Non-pigmented ciliary epithelial cell (primary cell): ENCODE data around the gene MXRA8.

ENCODE experiments used
- DNase-seq: peaks from one replicate; pipeline ENCODE4 v3.0.0-alpha.2; 2010; ENCODE audit warnings: low read depth

The MXRA8 gene

DNA sequence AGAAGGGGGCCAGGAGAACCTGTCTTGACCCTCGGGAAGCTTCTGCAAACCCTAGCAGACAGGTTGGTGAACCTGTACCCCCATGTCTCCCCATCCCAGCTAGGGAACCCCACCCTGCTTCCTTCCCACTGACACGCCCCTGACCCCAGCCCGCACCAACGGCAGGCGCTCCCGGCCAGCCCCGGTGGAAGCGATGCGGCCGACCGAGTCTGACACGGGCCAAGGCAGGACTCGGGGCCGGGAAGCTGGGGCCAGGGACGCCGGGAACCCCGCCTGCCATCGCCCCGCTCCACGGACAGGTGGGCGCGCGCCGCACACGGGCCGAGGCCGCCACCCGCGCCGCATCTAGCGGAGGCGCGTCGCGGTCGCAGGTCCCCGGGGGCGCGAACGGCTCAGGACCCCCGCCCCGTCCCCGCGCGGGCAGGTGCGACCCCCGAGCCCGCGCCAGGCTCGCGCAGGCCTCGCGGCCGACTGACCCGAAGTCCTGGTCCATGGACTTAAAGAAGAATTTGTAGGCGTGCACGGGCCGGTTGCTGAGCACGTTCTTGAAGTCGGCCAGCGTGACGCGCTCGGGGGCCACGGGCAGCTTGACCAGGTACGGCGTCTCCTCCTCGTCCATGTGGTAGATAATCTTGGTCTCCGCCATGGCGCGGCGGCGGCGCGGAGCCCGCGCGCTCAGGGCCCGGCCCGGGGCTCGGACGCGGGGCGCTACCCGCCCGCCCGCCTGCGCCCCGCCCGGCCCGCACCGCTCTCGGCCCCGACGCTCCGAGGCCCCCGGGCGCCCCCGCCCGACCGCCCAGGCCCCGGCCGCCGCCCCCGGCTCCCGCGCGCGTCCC is 9.7 kb downstream of the MXRA8 start:
- no peak for DNase-seq

DNA sequence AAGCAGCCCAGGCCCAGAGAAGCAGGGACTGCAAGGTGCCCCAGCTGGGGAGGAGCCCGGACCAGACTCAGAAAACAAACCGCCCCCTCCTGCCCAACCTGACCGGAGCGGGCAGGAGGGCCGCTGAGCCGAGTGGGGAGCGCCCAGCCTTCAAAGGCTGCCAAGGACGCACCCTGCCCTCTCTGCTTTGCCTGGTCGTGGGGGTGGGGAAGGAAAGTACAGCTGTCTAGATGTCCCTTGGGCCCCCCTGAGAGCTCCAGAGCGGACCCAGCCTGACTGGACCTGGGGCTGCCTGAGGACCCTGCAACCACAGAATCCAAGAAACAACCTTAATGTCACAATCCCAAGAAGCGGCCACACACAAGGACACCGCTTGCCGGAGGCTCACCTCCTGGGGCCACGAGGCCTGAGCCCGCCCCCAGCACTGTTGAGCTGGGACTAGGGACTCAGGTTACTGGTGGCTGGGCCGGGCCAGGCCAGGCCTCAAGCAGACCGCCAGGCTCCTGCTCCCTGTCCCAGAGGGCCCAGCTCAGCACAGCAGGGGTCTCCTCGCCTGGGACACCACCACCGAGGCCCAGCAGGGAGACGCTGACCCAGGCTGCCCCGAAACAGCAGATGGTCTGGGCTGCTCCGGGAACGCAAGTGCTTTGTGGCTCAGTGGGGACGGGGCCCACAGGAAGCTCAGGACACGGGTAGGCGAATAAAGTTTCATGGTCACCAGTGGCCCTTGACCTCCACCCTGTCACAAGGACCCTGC is 10.5 kb downstream of the MXRA8 start:
- DNase-seq: no peak

DNA sequence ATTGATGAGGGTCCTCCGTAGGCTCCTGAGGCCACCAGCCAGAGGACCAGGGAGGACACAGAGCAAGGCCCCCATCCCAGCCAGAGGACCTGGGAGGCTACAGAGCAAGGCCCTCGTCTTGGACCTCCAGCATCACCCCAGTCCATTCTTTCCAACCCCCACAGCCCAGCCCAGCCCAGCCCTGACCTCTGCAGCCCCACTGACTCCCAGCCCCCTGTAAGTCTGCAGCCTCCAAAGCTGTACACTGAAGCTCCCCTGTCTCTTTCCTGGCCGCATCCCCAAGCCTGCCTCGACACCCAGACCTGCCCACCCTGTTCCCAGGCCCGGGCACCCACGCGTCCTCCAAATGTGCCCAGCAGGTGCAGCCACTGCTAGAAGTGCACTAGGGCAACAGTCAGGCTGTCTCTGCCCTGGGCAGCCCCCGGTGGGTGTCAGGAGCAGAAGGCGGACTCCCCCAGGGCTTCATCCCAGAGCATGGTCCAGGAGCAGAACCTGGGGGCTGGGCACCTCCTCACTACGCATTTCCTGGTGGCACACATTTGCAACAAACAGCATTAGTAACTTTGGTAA is 11.2 kb downstream of the MXRA8 start:
- DNase-seq: no peak

DNA sequence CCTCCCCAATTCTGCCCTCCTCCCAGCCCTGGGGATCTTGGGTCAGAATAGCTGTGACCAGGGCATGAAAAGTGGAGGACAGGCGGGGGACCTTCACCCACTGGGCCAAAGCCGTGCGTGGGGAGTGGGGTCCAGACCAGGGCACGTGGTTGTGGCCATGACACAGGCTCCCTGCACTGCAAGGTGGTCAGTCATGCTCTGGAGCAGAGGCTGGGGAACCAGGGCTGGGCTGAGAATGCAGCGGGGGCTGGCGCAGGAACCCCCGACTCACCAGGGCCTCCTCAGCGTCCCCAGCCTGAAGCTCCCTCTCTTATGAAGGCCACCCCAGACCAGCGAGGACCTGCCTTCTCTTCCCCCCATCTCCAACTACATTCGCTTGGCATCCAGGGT is 11.9 kb downstream of the MXRA8 start:
- no peak for DNase-seq

DNA sequence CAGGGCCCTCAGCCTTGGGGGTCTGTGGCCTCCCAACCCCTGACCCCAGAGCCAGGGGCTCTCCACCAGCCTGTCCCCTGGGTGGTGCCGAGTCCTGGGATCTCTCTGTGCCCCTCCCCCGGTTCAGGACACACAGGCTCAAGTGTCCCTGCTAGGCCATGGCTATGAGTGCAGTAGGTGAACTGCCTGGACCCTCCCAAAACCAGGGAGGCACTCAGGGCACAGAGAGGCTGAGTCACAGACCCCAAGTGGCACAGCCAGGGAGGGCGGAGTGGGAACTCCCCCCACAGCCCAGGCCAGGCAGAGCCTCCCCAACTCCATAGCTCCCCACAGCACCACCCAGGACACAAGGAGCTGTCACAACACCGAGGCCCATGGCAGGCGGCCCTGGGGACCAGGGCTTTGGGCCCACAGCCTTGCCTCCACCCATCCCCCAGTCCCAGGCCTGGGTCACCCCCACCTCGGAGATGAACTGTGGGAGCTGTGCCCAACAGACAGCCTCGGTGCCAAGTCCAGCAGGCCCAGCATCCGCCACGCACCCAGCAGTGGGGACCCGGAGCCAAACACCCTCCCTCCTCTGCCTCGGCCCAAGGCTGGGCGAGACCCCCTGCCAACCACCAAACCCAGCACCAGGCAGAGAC is 12.4 kb downstream of the MXRA8 start:
- DNase-seq: no peak

DNA sequence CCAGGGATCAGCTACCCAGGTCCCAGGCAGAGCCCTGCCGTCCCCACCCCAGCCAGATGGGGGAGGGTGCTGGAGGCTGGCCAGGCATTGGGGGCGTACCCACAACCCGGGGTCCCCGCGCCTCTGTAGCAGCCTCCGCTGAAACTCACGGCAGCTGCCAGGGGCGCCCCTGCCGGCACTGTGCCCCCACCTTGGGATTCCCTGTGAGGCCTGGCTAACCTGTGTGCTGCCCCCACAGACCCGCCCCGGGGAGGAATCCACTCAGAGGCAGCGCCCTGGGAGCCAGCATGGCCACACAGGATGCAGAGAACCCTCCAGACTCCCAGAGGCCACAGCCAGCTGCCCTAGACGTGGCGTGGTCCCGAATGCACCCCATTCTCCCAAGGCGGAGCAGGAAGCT is 13.0 kb downstream of the MXRA8 start:
- no peak for DNase-seq

DNA sequence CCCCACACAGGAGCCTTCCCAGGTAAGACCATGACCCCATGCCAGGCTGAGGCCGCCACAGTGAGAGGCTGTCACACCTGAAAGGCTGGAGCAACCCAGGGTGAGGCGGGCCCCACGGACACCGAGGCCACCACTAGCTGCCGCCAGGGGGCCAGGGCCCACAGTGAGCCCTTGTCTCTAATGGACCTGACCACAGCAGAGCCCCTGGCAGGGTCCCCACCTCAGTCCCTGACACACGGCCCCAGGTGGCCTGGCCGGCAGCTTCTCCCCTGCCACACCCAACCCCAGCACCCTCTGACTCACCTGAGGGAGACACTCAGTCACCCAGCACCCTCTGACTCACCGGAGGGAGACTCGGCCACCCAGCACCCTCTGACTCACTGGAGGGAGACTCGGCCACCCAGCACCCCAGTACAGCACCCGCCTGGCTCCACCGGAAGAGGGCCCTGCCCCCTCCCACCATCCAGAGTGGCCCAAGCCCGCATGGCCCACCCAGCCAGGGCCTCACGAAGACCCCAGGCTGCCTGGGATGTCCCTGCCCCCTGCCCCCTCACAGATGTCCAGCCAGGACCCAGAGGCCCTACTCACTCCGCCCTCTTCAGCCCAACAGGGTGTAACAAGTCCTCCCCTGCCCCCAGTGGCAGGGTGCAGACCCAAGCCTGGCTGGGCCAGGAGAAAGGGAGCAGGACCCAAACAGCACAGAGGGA is 13.5 kb downstream of the MXRA8 start:
- no peak for DNase-seq

DNA sequence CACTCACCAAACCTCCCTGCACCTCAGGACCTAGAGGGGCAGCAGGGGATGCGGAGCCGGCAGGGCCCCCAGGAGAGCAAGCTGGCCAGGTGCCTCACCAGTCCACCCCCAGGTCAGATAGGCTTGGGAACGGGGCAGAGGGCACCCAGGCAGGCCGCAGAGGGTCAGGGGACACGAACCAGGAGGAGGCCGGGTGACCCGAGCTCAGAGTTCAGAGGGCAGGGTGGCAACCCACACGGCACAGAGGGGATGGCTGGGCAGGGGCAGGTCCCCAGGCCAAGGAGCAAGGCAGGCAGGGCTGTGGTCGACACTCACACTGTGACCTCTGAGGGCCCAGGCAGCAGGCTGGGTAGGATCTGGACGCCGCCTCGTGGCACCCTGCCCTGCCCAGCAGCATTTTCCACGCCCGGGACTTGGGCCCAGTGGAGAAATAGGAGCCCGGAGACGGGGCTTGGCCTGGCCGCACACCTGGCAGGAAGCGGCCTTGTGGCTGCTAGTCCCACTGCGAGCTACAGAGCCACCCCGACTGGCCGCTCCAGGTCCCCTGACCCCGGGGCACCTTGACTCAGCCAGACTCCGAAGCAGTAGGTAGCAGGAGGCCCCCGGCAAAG is 14.4 kb downstream of the MXRA8 start:
- no peak for DNase-seq

DNA sequence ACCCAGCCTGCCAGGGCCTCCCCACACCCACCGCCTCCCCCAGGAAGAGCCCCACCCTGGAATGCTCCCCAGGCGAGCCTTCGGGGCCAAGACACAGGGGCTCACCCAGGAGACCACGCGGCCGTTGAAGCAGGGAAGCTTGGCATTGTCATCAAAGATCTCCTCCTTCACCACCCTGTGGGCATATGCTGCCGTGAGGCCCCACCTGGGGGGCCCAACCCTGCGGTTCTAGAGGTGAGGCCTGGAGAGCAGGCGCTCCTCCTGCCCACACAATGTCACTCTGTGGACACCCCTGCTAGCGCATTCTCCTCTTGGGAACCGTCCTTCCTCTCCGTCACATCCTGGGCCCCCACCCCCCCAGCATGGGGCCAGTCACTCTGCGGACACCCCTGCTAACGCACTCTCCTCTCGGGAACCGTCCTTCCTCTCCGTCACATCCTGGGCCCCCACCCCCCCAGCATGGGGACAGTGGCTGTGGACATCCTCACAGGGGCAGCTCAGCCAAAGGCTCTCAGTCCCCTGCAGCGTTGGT is 15.7 kb downstream of the MXRA8 start:
- no peak for DNase-seq

DNA sequence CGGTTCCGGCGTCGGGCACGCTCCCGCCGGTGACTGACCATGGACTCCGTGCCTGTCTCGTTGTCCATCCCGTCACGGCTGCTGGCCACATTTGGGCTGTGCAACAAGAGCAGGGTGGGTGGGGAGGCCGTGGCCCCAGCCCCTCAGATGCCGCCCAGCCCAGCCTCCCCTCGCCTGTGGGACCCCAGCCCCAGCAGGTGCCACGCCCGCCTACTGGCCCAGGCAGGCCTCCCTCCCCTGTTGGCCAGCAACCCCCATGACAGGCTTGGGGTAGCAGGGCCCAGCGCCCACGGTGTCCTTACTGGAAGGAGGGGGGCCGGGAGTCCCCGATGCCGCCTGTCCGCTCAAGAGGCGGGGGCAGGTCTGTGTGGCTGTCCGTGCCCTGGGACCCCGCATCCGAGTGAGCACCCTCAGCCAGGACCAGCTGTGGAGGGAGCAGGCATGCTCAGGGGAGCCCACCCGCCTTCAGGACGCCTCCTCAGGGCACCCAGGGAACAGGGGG is 16.2 kb downstream of the MXRA8 start:
- DNase-seq: no peak

DNA sequence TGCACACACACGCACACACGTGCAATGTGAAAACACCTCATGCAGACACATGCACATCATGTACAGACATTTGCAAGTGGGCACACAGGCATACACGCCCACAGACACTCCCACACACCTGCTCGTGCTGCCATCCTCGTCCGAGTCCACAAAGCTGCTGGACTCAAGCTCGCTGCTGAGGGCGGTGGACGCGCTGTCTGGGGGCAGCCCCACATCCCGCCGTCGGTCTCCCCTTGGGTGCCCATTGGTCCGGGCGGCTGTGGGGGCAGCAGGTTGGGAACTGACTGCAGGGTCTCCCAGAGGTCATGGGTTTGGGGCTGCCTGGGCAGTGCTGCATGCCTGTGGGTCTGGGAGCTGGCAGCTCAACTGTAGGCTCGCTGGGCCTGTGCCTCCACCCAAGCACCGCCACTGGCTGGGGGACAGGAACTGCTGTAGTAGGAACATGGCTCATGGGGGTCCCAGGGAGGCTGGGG is 16.8 kb downstream of the MXRA8 start:
- no peak for DNase-seq

DNA sequence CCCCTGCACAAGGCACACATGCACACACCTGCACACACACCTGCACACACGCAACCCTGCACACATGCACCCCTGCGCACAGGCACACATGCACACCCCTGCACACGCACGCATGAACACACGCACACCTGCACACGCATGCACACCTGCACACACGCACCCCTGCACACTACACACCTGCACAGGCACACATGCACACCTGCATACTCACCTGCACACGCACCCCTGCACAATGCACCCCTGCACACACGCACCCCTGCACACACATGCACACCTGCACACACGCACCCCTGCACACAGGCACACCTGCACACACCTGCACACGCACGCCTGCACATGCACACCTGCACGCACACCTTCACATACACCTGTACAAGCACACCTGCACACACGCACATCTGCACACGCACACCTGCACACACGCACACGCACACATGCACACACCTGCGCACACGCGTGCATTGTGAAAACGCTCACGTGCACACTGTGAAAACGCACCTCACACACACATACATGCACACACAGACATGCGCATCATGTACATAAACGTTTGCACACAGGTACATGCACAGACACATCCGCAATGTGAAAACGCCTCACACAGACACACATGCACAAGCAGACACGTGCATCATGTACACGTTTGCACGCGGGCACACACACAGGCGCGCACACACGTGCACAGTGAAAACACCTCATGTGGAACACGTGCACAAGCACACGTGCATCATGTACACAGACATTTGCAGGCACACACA is 17.4 kb downstream of the MXRA8 start:
- no peak for DNase-seq

DNA sequence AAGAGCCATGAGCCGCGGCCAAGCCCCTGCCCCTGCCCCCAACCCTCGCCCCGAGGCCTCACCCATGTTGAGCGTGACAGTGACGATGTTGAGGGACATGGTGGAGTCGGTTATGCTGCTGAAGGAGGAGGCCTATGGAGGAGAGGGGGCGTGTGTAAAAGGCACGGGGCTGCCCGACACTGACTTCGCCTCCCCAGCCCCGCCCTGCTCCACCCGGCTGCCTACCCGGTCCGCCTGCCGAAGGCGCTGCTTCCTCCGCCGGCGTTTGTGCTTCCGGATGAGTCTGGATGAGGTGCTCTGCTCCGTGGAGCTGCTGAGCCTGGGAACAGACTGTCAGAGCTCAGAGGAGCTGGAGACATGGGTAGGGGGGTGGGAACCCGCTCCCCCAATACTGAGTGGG is 18.2 kb downstream of the MXRA8 start:
- DNase-seq: no peak

DNA sequence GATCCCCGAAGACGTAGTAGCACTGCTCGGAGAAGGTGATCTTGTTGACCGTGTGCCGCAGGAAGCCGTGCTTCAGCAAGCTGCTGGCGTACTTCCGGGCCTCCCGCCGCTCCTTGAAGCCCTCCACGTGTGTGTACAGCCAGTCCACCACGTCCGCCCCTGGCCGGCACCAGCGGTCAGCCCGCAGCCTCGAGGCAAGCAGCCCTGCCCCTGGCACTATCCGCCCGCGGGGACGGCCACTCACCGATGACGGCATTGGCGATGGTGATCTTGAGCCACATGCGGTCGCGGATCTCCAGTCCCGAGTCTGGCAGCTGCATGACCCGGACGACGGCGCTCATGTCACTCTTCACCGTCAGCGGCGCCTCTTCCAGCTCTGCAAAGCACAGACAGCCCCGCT is 20.1 kb downstream of the MXRA8 start:
- no peak for DNase-seq

DNA sequence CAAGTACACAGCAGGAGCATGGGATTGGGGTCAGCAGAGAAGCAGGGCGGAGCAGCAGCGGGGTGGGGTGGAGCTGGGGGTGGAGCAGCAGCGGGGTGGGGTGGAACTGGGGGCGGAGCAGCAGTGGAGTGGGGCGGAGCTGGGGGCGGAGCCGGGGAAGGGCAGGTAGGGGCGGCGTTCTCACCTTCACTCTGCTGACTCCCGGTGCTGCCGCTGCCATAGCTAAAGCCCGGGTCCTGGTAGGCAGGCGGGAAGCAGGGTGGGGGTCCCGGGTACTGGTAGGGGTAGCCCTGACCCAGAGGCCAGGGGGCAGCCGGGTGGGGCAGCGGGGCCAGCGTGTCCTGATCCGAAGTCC is 20.6 kb downstream of the MXRA8 start:
- DNase-seq: no peak

DNA sequence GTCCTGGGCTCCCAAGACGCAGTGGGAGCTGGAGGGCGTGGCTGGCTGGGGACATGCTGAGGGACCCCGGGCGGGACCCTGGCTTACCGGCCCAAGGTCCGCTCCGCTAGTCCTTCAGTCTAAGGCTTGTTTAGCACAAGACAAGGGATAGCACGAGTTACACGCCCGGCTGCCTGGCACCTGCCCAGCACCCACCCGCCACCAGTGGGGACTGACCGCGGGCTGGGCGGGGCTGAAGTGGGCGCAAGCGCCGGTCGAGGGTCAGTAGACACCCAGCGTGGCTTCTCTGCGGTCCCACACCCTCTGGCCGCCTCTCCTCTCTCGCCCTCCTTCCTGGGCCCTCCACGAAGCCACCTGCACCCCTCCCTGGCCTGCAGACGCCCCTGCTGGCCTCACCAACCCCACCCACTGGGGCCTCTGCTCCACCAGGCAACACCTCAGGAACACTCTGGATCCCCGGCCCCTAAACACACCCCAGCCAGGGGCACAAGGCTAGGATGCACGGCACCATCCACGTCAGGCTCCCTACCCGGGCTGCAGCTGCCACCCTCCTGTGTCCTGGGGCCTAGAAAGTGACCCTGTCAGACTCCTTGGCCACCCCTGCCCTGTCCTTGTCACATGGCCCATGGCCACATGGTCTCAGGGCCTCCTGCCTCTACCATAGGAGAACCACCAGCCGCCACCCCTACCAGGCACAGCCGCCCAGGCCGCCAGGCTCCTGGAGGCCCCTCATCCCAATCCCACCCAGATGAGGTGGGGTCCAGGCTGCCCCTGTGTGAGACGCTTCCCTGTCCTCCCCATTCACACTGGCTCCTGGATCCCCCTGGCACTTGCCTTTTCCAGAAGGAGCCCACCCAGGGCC is 21.2 kb downstream of the MXRA8 start:
- DNase-seq: no peak

DNA sequence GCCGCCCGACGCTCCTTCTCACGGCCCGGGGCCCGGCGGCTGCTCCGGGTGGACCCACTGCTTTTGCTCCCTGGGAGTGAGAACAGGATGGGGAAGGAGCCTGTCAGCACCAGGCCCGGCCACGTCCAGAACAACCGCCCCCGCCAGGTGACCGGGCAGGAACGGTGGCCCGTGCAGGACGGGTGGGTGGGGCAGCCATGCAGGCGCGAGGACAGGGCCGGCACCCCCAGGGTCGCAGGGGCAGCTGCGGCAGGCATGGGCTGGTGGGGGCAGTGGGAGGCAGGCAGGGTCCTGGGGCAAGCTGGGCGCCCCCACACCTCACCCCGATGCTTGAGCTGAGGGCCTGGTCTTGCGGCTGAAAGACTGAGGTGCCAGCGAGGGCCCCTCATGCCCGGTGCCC is 21.9 kb downstream of the MXRA8 start:
- no peak for DNase-seq

DNA sequence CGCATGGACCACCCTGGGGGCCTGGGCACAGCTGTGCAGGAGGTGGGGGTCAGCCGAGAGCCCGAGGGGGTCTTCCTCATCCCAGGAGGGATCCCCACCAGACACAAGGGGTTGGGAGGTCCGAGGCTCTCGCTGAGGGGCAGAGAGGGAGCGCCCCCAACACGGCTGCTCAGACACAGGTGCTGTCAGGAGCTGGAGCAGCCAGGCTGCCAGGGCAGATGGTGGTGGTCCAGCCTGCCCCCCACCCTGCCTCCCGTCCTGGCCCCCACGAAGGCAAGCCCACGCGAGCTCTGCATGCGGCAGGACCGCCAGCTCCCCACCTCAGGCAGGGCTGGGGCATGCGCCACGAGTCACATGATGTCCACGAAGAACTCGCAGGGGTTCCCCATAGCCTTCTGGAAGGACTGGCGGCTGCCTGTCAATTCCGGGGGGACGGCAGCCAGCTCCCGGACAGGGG is 22.5 kb downstream of the MXRA8 start:
- no peak for DNase-seq

DNA sequence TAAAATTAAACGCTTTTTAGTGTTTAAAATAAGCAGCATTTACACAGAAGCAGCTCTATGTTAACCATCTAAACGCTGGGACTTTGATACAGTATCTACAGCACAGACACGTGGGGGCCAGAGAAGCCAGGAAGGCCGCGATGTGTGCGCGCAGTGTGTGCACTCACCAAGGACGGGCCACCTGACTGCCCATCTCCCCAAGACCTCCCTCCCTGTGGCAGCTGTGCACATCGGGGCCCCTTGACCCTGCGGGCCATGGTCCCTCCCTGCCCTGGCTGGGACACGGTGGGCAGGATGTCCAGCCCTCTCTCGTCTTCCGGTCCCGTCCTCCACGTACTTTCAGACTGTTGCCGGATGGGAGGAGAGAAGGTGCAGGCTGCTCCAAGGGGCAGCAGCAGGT is 23.1 kb downstream of the MXRA8 start:
- no peak for DNase-seq
